ENCODE measurements around the gene ATF1. TPM values are rescaled to one million over a fixed set of nuclear protein-coding genes. Genes with fewer than 3 reads are reported as not detected.
"Not testable (repeated sequence)": the region's sequence is repeated elsewhere in the genome, so short reads cannot be mapped to it uniquely, and the experiment has no call there.

The ATF1 gene
- total RNA-seq, 4 donors from 2014 or later = 17.2 to 29.3 (median 19.4) TPM

DNA sequence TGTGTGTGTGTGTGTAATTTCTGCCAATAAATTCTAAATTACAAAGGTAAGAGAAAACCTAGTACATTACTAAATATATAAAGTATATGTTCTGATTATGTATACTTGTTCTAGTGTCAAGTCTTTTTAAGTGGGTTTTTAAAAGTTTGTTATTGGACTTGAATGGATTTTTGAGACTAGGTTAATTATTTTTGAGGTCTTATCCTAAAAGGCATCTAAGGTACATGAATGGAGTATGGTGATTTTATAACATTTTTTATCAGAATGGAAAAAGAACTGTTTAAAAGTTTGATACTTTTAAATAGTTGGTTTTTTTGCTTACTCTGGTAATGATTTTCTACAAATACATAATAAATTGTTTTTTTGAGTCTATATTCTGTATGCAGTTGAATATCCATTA, 56.3 kb downstream of the ATF1 start:
- ATAC-seq = no peak
- TF ChIP-seq EP300 (IDR thresholded peaks at IDR 0.05) = no peak
- TF ChIP-seq POLR2AphosphoS5 (IDR thresholded peaks at IDR 0.05) = no peak
- TF ChIP-seq, protein P1, sequence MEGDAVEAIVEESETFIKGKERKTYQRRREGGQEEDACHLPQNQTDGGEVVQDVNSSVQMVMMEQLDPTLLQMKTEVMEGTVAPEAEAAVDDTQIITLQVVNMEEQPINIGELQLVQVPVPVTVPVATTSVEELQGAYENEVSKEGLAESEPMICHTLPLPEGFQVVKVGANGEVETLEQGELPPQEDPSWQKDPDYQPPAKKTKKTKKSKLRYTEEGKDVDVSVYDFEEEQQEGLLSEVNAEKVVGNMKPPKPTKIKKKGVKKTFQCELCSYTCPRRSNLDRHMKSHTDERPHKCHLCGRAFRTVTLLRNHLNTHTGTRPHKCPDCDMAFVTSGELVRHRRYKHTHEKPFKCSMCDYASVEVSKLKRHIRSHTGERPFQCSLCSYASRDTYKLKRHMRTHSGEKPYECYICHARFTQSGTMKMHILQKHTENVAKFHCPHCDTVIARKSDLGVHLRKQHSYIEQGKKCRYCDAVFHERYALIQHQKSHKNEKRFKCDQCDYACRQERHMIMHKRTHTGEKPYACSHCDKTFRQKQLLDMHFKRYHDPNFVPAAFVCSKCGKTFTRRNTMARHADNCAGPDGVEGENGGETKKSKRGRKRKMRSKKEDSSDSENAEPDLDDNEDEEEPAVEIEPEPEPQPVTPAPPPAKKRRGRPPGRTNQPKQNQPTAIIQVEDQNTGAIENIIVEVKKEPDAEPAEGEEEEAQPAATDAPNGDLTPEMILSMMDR (IDR thresholded peaks at IDR 0.05) = no peak
- no peak for TF ChIP-seq POLR2A (IDR thresholded peaks at IDR 0.05)
- peaks cover 0 to 6% (median 0%) of the 10 kb centered on the region in 3 donors for H3K4me1 ChIP-seq
- no peaks in the 10 kb centered on the region for H3K27me3 ChIP-seq
- H3K4me3 ChIP-seq = no peak overlapping the region
- H3K27ac ChIP-seq = no peak overlapping the region
- no peaks in the 10 kb centered on the region for H3K9me3 ChIP-seq
- peaks cover 0 to 58% of the 10 kb centered on the region in 2 donors for H3K36me3 ChIP-seq

DNA sequence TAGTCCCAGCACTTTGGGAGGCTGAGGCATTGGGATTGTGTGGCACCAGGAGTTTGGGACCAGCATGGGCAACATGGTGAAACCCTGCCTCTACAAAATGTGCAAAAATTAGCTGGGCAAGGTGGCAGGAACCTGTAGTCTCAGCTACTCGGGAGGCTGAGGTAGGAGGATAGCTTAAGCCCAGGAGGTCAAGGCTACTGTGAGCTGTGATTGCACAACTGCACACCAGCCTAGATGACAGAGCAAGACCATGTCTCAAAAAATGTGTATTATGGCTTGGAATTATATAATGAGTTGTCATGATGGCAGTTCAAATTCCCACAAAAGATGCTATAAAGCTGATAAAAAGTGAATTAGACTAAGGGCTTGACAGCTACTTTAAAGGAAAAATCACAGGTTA, 58.2 kb downstream of the ATF1 start:
- H3K27ac ChIP-seq = no peak overlapping the region

DNA sequence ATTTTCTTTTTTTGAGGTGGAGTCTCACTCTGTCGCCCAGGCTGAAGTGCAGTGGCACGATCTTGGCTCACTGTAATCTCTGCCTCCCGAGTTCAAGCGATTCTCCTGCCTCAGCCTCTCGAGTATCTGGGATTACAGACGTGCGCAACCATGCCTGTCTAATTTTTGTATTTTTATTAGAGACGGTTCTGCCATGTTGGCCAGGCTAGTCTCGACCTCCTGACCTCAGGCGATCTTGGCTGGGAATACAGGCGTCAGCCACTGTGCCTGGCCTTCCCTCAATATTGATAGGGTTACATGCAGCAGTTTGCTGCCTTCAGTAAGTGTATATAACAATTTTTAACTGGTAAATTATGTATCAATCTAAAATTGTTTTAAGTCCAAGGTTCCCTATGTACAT, 59.8 kb downstream of the ATF1 start:
- not testable (repeated sequence) for H3K9me3 ChIP-seq, H3K4me3 ChIP-seq, H3K27me3 ChIP-seq, H3K27ac ChIP-seq, ATAC-seq
- Histone ChIP-seq H3K4me1 (peaks cover 0 to 17% (median 0%) of the 10 kb centered on the region in 3 donors), H3K36me3 (peaks cover 0 to 23% of the 10 kb centered on the region in 2 donors)
- WGBS, 2 donors (ENCODE audit: low coverage in 1 of 2) = 82% methylated on average over 4 to 11 of the region's 11 CpGs

More for the DNA sequence above, 58.2 kb downstream of the ATF1 start:
- Histone ChIP-seq H3K27me3 (no peaks in the 10 kb centered on the region), H3K4me1 (peaks cover 0 to 17% (median 0%) of the 10 kb centered on the region in 3 donors), H3K36me3 (peaks cover 0 to 39% of the 10 kb centered on the region in 2 donors), H3K9me3 (no peaks in the 10 kb centered on the region), H3K4me3 (no peak overlapping the region)
- 90 to 100% methylated on average over 1 of the region's 1 CpG for WGBS, 2 donors (ENCODE audit: low coverage in 1 of 2)
- ATAC-seq = no peak
- TF ChIP-seq POLR2A (IDR thresholded peaks at IDR 0.05) (no peak), POLR2AphosphoS5 (IDR thresholded peaks at IDR 0.05) (no peak), EP300 (IDR thresholded peaks at IDR 0.05) (no peak)
- TF ChIP-seq, protein P1 (IDR thresholded peaks at IDR 0.05) = no peak

DNA sequence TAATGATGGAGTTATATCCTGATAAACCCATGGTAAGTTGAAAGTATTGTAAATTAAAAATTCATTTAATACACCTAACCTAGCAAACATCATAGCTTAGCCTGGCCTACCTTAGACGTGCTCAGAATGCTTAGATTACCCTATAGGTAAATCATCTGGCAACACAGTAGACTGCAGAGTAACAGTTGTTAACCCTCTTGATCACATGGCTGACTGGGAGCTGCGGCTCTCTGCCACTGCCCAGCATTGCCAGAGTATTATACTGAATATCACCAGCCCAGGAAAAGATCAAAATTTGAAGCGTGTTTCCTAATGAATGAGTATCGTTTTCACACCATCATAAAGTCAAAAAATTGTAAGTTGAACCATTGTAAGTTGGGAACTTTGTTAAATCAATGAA, 61.0 kb downstream of the ATF1 start:
- no peaks in the 10 kb centered on the region for H3K9me3 ChIP-seq
- no peak overlapping the region for H3K4me3 ChIP-seq
- peak; percentile 40 for ATAC-seq
- WGBS, 2 donors (ENCODE audit: low coverage in 1 of 2) = 0 to 26% methylated on average over 1 to 4 of the region's 4 CpGs
- no peaks in the 10 kb centered on the region for H3K27me3 ChIP-seq
- TF ChIP-seq, protein P1 (IDR thresholded peaks at IDR 0.05) = no peak
- TF ChIP-seq EP300 (IDR thresholded peaks at IDR 0.05) (no peak), POLR2AphosphoS5 (IDR thresholded peaks at IDR 0.05) (no peak), POLR2A (IDR thresholded peaks at IDR 0.05) (no peak)
- H3K36me3 ChIP-seq = peaks cover 0 to 11% of the 10 kb centered on the region in 2 donors
- peak overlapping the region; percentile 43 to 63 (median 61) for H3K27ac ChIP-seq
- H3K4me1 ChIP-seq = peaks cover 0 to 17% (median 0%) of the 10 kb centered on the region in 3 donors

DNA sequence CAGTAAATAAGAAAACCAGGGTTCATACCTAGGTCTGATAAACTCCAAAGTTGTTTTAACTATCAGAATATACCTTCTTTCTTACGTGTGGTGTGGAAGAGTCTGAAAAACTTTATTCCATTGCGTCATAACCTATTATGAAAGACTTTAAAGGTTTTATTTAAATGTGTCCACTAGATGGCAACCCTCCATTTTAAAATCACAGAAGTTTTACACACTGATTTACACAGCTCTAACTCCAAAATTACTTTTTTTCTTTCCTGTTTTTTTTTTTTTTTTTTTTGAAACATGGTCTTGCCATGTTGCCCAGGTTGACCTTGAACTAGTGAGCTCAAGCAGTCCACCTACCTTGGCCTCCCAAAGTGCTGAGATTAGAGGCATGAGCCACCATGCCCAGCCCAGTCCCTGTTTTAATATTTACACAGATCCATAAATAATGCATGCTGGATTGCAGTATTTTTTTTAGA, 61.5 kb downstream of the ATF1 start:
- H3K27me3 ChIP-seq = no peaks in the 10 kb centered on the region
- H3K36me3 ChIP-seq = peaks cover 0 to 6% of the 10 kb centered on the region in 2 donors
- H3K4me1 ChIP-seq = peaks cover 0 to 17% (median 0%) of the 10 kb centered on the region in 3 donors
- ATAC-seq = peak; percentile 75
- WGBS, 2 donors (ENCODE audit: low coverage in 1 of 2) = 0% methylated on average over 2 of the region's 2 CpGs
- peak overlapping the region; percentile 43 to 63 (median 61) for H3K27ac ChIP-seq
- H3K4me3 ChIP-seq = no peak overlapping the region
- no peaks in the 10 kb centered on the region for H3K9me3 ChIP-seq
- TF ChIP-seq, protein P1 (IDR thresholded peaks at IDR 0.05) = peak; percentile 32 to 82 (median 68)
- TF ChIP-seq POLR2A (IDR thresholded peaks at IDR 0.05) = no peak

Data from gastroesophageal sphincter (tissue), 4 donors.